Lower lobe of right lung (tissue), 2 donors: ENCODE measurements around the gene FCSK. TPM values are rescaled to one million over a fixed set of nuclear protein-coding genes. Genes with fewer than 3 reads are reported as not detected.

Experiments
- ATAC-seq, 2 donors: fragments of 200-7000 bp; cut with Tn5 transposase; one replicate each; pipeline ENCODE4 v1.9.1; 2020 to 2022; ENCODE audit warnings: mild to moderate bottlenecking in 2 of 2, moderate library complexity in 2 of 2
- DNase-seq: peaks from one replicate; pipeline ENCODE4 v3.0.0-alpha.2; 2020
- H3K27ac ChIP-seq: fragments of 200-600 bp; one replicate; pipeline ENCODE4 v1.8.0; 2022
- H3K27me3 ChIP-seq: fragments of 200-600 bp; one replicate; pipeline ENCODE4 v1.8.0; 2022; ENCODE audit warnings: low read depth
- H3K36me3 ChIP-seq: fragments of 200-600 bp; one replicate; pipeline ENCODE4 v1.8.0; 2022; ENCODE audit warnings: mild to moderate bottlenecking
- H3K4me1 ChIP-seq: fragments of 200-600 bp; one replicate; pipeline ENCODE4 v1.8.0; 2022
- H3K4me3 ChIP-seq: fragments of 200-600 bp; one replicate; pipeline ENCODE4 v1.8.0; 2022; ENCODE audit warnings: mild to moderate bottlenecking
- H3K9me3 ChIP-seq: fragments of 200-600 bp; one replicate; pipeline ENCODE4 v1.8.0; 2022
- intact Hi-C: fragments of 100-400 bp; cut with DNase I; formaldehyde crosslinking; loops from one replicate; pipeline ENCODE4 v1.11.0; 2022
- total RNA-seq: library from RNA; stranded (reverse); fragmentation: NEBNext Ultra II Directional; extraction: Animal tissue kit (Norgen Biotek cat#: 25700); gene quantifications from one replicate; pipeline ENCODE4 v1.2.1, GENCODE V29; 2021
- TF ChIP-seq, protein P1 (sequence below): fragments of 200-600 bp; IDR thresholded peaks from one replicate; pipeline ENCODE4 v1.8.0; 2022; ENCODE audit warnings: antibody characterized with exemption, mild to moderate bottlenecking
- donor health status: DM: no; HTN: yes; CAD: no; lungs with severe emphysema.

Gene FCSK
- total RNA-seq, 1 donor from 2014 or later = 23.8 TPM

- no peaks in the 10 kb centered on the region for H3K9me3 ChIP-seq
- intact Hi-C loops = no loop called here
- H3K4me3 ChIP-seq = no peak overlapping the region
- H3K27ac ChIP-seq = peak overlapping the region; percentile 82
- H3K4me1 ChIP-seq = peaks cover 81% of the 10 kb centered on the region
- H3K36me3 ChIP-seq = no peaks in the 10 kb centered on the region
- DNase-seq (no peak), ATAC-seq (peak; percentile 52 to 62)
- TF ChIP-seq, protein P1, sequence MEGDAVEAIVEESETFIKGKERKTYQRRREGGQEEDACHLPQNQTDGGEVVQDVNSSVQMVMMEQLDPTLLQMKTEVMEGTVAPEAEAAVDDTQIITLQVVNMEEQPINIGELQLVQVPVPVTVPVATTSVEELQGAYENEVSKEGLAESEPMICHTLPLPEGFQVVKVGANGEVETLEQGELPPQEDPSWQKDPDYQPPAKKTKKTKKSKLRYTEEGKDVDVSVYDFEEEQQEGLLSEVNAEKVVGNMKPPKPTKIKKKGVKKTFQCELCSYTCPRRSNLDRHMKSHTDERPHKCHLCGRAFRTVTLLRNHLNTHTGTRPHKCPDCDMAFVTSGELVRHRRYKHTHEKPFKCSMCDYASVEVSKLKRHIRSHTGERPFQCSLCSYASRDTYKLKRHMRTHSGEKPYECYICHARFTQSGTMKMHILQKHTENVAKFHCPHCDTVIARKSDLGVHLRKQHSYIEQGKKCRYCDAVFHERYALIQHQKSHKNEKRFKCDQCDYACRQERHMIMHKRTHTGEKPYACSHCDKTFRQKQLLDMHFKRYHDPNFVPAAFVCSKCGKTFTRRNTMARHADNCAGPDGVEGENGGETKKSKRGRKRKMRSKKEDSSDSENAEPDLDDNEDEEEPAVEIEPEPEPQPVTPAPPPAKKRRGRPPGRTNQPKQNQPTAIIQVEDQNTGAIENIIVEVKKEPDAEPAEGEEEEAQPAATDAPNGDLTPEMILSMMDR = no peak
- H3K27me3 ChIP-seq = no peaks in the 10 kb centered on the region
These were observed 24.3 kb upstream of the FCSK start for GRCh38 chr16:70429888-70430666.

DNA sequence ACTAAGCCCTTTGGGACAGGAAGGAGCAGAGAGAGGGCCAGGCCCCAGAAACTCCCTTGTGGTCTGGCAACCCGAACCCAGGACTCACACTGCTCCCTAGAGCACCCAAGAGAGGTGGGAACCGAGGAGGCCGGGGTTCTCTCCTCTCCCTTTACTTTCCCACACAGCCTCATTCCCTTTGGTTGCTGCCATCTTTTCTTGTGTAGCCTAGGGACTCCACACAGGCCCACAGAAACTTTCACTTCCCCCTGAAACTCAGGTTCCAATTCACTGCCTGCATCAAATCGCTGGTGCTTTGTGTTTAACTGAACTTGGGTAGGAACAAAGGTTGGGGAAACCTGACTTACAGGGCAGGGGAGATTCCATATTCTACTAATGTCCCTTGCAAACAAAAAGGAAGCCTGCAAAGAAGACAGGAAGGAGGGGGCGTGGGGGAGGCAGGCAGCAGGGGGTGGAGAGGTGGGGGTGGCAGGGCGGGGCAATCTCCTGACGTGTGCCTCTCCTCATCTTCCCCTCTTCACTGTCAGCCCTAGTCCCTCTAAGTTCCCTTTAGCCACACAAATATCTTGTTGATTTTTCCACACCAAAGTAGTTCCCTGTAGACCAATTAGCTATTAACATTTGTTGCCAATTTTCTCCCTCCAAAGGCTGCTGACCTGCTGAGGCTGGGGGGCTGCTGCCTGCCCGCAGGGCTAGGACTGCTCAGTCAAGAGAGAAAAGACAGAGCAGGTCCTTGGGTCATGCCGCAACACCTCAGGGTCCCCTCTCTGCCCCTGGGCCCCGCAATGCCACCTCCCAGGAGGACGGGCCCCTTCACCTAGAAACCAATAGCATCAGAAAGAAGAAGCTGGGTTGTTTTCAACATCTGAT is 23.5 kb upstream of the FCSK start:
- intact Hi-C loops = no loop called here
- Histone ChIP-seq H3K9me3 (no peaks in the 10 kb centered on the region), H3K27ac (peak overlapping the region; percentile 82), H3K4me1 (peaks cover 81% of the 10 kb centered on the region), H3K4me3 (no peak overlapping the region), H3K36me3 (no peaks in the 10 kb centered on the region), H3K27me3 (no peaks in the 10 kb centered on the region)
- ATAC-seq (peak; percentile 20 to 31), DNase-seq (peak; percentile 63)
- TF ChIP-seq, protein P1 = no peak

GRCh38 chr16:70432356-70432722 is 22.1 kb upstream of the FCSK start:
- Histone ChIP-seq H3K27me3 (no peaks in the 10 kb centered on the region), H3K27ac (peak overlapping the region; percentile 68), H3K4me1 (peaks cover 80% of the 10 kb centered on the region), H3K36me3 (no peaks in the 10 kb centered on the region), H3K9me3 (no peaks in the 10 kb centered on the region), H3K4me3 (no peak overlapping the region)
- ATAC-seq (no peak), DNase-seq (no peak)
- intact Hi-C loops = no loop called here
- TF ChIP-seq, protein P1 = no peak

- H3K4me3 ChIP-seq = peak overlapping the region; percentile 16
- H3K27ac ChIP-seq = peak overlapping the region; percentile 68
- intact Hi-C loops = no loop called here
- DNase-seq (peak; percentile 60), ATAC-seq (no peak)
- H3K36me3 ChIP-seq = no peaks in the 10 kb centered on the region
- no peaks in the 10 kb centered on the region for H3K9me3 ChIP-seq
- H3K4me1 ChIP-seq = peaks cover 80% of the 10 kb centered on the region
- no peaks in the 10 kb centered on the region for H3K27me3 ChIP-seq
- TF ChIP-seq, protein P1 = no peak
These were observed 21.5 kb upstream of the FCSK start for GRCh38 chr16:70432723-70433457.

DNA sequence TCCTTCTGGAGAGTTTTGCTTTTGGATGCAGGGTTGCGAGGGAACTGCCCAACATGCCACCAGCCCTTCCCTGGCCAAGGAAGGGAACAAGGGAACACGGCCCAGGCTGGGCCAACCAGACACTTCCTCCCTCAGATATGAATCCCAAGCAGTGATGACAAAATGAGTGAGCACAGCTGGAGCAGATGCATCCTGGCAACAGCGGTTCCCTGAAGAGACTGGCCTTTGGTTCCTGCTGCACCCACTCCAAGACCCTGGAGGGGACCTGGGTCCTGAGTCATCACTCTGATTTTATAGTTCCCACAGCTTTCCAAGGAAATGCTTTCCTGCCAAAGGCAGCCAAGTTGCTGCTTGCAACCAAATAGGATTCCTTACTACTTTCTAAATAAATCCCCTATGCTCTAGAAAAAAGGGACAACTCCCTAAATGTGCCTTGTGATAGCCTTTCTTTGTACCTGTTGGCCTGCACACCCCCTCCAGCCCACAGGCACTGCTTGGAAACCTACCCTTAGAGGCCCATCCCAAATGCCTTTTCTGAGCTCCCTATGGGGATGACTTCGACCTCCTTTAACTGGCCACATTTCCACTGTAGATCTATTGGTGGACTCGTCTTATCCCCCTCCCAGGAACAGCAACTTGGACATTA is 20.8 kb upstream of the FCSK start:
- no peaks in the 10 kb centered on the region for H3K9me3 ChIP-seq
- H3K27me3 ChIP-seq = no peaks in the 10 kb centered on the region
- H3K36me3 ChIP-seq = no peaks in the 10 kb centered on the region
- H3K27ac ChIP-seq = peak overlapping the region; percentile 68
- intact Hi-C loops = no loop called here
- H3K4me3 ChIP-seq = no peak overlapping the region
- DNase-seq = no peak
- peaks cover 75% of the 10 kb centered on the region for H3K4me1 ChIP-seq
- ATAC-seq = peak in 1 of 2 donors; percentile 29
- TF ChIP-seq, protein P1 = no peak
